Tibial nerve (tissue), 3 donors: ENCODE data around the gene SFPQ.

Experiments used
- CTCF ChIP-seq, 5 experiments: fragments of 200-600 bp in 3 of 5; fragments of 450-650 bp in 2 of 5; sonication (generic) in 3 of 5; IDR thresholded peaks; one replicate each; pipeline ENCODE4 v1.5.1; 2016 to 2019; ENCODE audit warnings: antibody characterized with exemption in 5 of 5, mild to moderate bottlenecking in 3 of 5, moderate library complexity in 2 of 5
- POLR2A ChIP-seq, 2 donors: fragments of 450-650 bp; IDR thresholded peaks; one replicate each; pipeline ENCODE4 v1.6.1; 2017; ENCODE audit warnings: antibody characterized with exemption in 2 of 2, mild to moderate bottlenecking in 2 of 2, moderate library complexity in 2 of 2

- TF ChIP-seq CTCF (IDR thresholded peaks at IDR 0.05): no peak
- TF ChIP-seq POLR2A (IDR thresholded peaks at IDR 0.05): no peak
Observed at GRCh38 chr1:35226546-35226945, 33.6 kb upstream of the SFPQ start.
